ENCODE results near the gene TMEM183A. TPM values are rescaled to one million over a fixed set of nuclear protein-coding genes. Genes with fewer than 3 reads are reported as not detected.
"Not testable (repeated sequence)": the region's sequence is repeated elsewhere in the genome, so short reads cannot be mapped to it uniquely, and the experiment has no call there.

The TMEM183A gene
- total and polyA plus RNA-seq, 8 donors: 54.0 to 74.2 (median 68.8) TPM

DNA sequence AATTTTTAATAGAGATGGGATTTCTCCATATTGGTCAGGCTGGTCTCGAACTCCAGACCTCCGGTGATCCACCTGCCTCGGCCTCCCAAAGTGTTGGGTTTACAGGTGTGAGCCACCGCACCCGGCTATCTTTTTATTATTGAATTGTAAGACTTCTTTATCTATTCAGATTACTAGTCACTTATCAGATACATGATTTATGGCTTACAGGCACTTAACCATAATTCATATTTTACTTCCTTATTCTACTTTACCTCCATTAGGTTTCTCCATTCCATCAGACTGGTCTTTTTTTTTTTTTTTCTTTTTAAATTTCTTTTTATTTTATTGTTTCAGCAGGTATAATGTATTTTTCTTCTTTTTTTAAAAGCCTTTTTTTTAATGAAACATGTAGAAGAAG, 4.4 kb downstream of the TMEM183A start:
- Histone ChIP-seq H3K27ac (no peak overlapping the region), H3K36me3 (peaks cover 0 to 73% of the 10 kb centered on the region in 2 donors), H3K27me3 (no peaks in the 10 kb centered on the region), H3K9me3 (no peaks in the 10 kb centered on the region), H3K4me3 (no peak overlapping the region), H3K4me1 (peaks cover 8 to 26% of the 10 kb centered on the region in 2 donors)
- ATAC-seq: no peak
- intact Hi-C loops (cut with DNase I): no loop called here
- no peak for DNase-seq
- TF ChIP-seq, protein P1, sequence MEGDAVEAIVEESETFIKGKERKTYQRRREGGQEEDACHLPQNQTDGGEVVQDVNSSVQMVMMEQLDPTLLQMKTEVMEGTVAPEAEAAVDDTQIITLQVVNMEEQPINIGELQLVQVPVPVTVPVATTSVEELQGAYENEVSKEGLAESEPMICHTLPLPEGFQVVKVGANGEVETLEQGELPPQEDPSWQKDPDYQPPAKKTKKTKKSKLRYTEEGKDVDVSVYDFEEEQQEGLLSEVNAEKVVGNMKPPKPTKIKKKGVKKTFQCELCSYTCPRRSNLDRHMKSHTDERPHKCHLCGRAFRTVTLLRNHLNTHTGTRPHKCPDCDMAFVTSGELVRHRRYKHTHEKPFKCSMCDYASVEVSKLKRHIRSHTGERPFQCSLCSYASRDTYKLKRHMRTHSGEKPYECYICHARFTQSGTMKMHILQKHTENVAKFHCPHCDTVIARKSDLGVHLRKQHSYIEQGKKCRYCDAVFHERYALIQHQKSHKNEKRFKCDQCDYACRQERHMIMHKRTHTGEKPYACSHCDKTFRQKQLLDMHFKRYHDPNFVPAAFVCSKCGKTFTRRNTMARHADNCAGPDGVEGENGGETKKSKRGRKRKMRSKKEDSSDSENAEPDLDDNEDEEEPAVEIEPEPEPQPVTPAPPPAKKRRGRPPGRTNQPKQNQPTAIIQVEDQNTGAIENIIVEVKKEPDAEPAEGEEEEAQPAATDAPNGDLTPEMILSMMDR (IDR thresholded peaks at IDR 0.05): no peak

GRCh38 chr1:203017061-203017460, 9.9 kb downstream of the TMEM183A start:
- H3K36me3 ChIP-seq: peaks cover 7 to 96% of the 10 kb centered on the region in 2 donors
- TF ChIP-seq, protein P1 (IDR thresholded peaks at IDR 0.05): no peak
- intact Hi-C loops (cut with DNase I): no loop called here
- H3K4me1 ChIP-seq: no peaks in the 10 kb centered on the region
- no peaks in the 10 kb centered on the region for H3K9me3 ChIP-seq
- no peak for DNase-seq
- no peak overlapping the region for H3K27ac ChIP-seq
- H3K27me3 ChIP-seq: no peaks in the 10 kb centered on the region
- H3K4me3 ChIP-seq: no peak overlapping the region
- no peak for ATAC-seq

- Histone ChIP-seq H3K9me3 (no peaks in the 10 kb centered on the region), H3K27me3 (no peaks in the 10 kb centered on the region), H3K4me1 (no peaks in the 10 kb centered on the region), H3K27ac (no peak overlapping the region), H3K36me3 (peaks cover 7 to 100% of the 10 kb centered on the region in 2 donors), H3K4me3 (no peak overlapping the region)
- DNase-seq (no peak), ATAC-seq (no peak)
- TF ChIP-seq, protein P1 (IDR thresholded peaks at IDR 0.05): no peak
- intact Hi-C loops (cut with DNase I): no loop called here
Measured at GRCh38 chr1:203017692-203018091, 10.5 kb downstream of the TMEM183A start.

DNA sequence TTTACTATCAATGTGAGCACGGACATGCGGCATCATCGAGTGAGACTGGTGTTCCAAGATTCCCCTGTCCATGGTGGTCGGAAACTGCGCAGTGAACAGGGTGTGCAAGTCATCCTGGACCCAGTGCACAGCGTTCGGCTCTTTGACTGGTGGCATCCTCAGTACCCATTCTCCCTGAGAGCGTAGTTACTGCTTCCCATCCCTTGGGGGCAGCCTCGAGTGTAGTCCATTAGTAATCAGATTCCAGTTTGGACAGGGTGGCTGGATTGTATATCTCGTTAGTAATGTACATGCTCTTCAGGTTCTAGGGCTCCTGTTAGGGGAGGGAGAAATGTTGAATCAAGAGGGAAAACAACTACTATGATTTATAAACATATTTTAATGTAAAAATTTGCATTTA, 15.7 kb downstream of the TMEM183A start:
- H3K9me3 ChIP-seq; DNase-seq; intact Hi-C loops (cut with DNase I); H3K27ac ChIP-seq; H3K4me3 ChIP-seq: not testable (repeated sequence)
- ATAC-seq: peak; percentile 13
- peaks cover 0 to 68% of the 10 kb centered on the region in 2 donors for H3K36me3 ChIP-seq
- H3K4me1 ChIP-seq: peaks cover 0 to 13% of the 10 kb centered on the region in 2 donors
- H3K27me3 ChIP-seq: peaks cover 4 to 15% of the 10 kb centered on the region in 2 donors

DNA sequence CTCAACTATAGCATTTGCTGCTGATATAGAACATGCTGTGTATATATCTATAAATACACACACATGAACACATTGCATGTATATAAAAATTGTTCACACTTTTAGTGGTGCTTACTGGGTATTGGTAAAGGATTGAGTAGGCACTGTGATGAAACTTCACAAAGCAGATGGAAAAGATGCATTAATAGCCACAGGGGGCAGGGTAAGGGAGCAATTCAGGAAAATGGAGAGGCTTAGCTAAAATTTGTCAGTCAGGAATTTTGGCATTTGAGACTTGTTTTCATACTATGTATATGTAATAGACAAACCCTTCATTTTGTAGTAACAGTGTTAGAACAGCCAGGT, 18.5 kb downstream of the TMEM183A start:
- DNase-seq: no peak
- TF ChIP-seq, protein P1 (IDR thresholded peaks at IDR 0.05): no peak
- peaks cover 0 to 13% of the 10 kb centered on the region in 2 donors for H3K4me1 ChIP-seq
- intact Hi-C loops (cut with DNase I): no loop called here
- peaks cover 0 to 40% of the 10 kb centered on the region in 2 donors for H3K36me3 ChIP-seq
- no peaks in the 10 kb centered on the region for H3K9me3 ChIP-seq
- ATAC-seq: no peak
- peak overlapping the region; percentile 39 to 74 for H3K27ac ChIP-seq
- H3K27me3 ChIP-seq: peaks cover 4 to 20% of the 10 kb centered on the region in 2 donors
- H3K4me3 ChIP-seq: peak overlapping the region; percentile 48 to 50

DNA sequence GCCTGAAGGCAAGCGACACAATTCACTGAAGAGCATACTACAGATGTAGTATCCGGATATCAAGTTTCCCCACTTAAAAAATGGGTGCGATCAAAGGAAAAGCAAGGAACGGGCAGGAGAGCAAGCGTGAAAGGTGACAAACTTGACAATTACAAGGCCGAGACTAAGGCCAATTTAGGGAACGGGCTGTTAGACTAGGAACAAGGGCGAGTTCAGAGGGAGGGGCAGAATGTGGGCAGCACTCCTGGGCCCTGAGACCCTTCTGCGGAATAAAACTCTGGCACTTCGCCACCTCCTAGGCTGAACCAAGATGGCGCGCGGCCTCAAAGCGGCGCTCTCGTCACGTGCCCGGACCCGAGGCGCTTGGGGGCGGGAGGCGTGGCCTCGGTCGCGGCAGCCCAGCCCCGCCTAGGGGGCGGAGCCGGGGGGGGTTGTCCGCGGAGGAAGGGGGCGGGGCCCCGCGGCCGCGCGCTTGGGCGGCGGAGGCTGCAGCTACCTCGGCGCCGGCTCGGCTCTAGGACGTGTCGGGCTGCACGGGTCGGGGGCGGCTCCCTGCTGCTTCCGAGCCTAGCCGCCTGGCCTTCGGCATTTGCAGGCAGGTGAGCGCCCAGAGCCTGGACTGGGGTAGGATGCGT, 19.0 kb downstream of the TMEM183A start, which contains the start of gene PPFIA4:
Gene PPFIA4 (plus strand): TSS at position 461 of the 635 bp plus-strand sequence. CDS start 12,518 bp downstream, outside the sequence.
- peak; percentile 81 to 97 (median 90) for DNase-seq
- Histone ChIP-seq H3K36me3 (peaks cover 0 to 35% of the 10 kb centered on the region in 2 donors), H3K27ac (peak within 1 kb of the TSS; percentile 39 to 74), H3K4me1 (peaks cover 0 to 13% of the 10 kb centered on the region in 2 donors), H3K27me3 (peaks cover 4 to 20% of the 10 kb centered on the region in 2 donors), H3K4me3 (peak within 1 kb of the TSS; percentile 48 to 50), H3K9me3 (no peaks in the 10 kb centered on the region)
- peak; percentile 97 for ATAC-seq
- TF ChIP-seq, protein P1 (IDR thresholded peaks at IDR 0.05): no peak
- intact Hi-C loops (cut with DNase I): no loop called here
